Measurements from ENCODE around the gene ZNF574.

DNA sequence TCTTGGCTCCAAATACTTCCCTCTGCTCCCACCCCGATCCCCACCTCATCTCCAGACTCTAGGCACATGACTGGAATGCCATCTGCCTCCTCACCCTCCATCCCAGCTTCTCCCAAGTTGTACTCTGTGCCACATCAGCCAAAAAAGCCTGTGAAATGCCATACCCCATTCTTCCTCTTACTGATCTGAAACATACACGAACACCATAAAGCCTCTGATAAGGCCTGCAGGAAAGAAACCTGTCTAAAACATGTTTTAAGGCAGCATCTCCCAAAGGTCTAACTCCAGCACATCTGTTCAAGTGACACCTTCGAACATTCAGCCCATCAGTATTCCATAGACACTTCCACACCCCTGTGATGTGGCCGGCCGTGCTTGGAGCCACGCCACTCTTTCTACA is 11.5 kb upstream of the ZNF574 start:
- TF ChIP-seq, protein P1, sequence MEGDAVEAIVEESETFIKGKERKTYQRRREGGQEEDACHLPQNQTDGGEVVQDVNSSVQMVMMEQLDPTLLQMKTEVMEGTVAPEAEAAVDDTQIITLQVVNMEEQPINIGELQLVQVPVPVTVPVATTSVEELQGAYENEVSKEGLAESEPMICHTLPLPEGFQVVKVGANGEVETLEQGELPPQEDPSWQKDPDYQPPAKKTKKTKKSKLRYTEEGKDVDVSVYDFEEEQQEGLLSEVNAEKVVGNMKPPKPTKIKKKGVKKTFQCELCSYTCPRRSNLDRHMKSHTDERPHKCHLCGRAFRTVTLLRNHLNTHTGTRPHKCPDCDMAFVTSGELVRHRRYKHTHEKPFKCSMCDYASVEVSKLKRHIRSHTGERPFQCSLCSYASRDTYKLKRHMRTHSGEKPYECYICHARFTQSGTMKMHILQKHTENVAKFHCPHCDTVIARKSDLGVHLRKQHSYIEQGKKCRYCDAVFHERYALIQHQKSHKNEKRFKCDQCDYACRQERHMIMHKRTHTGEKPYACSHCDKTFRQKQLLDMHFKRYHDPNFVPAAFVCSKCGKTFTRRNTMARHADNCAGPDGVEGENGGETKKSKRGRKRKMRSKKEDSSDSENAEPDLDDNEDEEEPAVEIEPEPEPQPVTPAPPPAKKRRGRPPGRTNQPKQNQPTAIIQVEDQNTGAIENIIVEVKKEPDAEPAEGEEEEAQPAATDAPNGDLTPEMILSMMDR (IDR thresholded peaks at IDR 0.05), result no peak
- TF ChIP-seq POLR2AphosphoS5 (IDR thresholded peaks at IDR 0.05), result no peak

Measured in prostate gland (tissue), 2 donors.